ENCODE results near the gene PTH.

DNA sequence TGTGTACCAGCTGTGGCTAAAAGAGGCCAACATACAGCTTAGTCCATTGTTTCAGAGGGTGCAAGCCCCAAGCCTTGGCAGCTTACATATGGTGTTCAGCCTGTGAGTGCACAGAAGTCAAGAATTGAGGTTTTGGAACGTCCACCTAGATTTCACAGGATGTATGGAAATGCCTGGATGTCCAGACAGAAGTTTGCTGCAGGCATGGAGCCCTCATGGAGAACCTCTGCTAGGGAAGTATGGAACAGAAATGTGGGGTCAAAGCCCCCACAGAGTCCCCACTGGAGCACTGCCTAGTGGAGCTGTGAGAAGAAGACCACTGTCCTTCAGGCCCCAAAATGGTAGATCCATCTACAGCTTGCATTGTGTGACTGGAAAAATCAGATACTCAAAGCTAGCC lies 42.2 kb upstream of the PTH start:
- TF ChIP-seq, protein P1, sequence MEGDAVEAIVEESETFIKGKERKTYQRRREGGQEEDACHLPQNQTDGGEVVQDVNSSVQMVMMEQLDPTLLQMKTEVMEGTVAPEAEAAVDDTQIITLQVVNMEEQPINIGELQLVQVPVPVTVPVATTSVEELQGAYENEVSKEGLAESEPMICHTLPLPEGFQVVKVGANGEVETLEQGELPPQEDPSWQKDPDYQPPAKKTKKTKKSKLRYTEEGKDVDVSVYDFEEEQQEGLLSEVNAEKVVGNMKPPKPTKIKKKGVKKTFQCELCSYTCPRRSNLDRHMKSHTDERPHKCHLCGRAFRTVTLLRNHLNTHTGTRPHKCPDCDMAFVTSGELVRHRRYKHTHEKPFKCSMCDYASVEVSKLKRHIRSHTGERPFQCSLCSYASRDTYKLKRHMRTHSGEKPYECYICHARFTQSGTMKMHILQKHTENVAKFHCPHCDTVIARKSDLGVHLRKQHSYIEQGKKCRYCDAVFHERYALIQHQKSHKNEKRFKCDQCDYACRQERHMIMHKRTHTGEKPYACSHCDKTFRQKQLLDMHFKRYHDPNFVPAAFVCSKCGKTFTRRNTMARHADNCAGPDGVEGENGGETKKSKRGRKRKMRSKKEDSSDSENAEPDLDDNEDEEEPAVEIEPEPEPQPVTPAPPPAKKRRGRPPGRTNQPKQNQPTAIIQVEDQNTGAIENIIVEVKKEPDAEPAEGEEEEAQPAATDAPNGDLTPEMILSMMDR (IDR thresholded peaks at IDR 0.05) = no peak
- no peak for TF ChIP-seq POLR2A (IDR thresholded peaks at IDR 0.05)
